GM12865 (cell line): ENCODE measurements around the gene CCDC50.

ENCODE experiments used
- DNase-seq: peaks from one replicate; pipeline ENCODE4 v3.0.0; 2010; ENCODE audit warnings: low read depth
- H3K4me3 ChIP-seq: 2 replicates; pipeline ENCODE4 v1.5.1; 2011; ENCODE audit warnings: mild to moderate bottlenecking, low read depth, low read length, control low read depth
- CTCF ChIP-seq: IDR thresholded peaks from 2 replicates; pipeline ENCODE4 v1.5.1; 2011; ENCODE audit warnings: low read length, control low read depth, low read depth, inconsistent platforms; ENCODE audit not compliant: insufficient read depth; ENCODE audit errors: missing control alignments

Gene CCDC50

GRCh38 chr3:191414732-191415131, 85.5 kb downstream of the CCDC50 start:
- DNase-seq = no peak
- TF ChIP-seq CTCF = no peak
- H3K4me3 ChIP-seq = no peak overlapping the region

GRCh38 chr3:191415566-191415965, 86.4 kb downstream of the CCDC50 start:
- no peak for DNase-seq
- no peak for TF ChIP-seq CTCF
- H3K4me3 ChIP-seq = no peak overlapping the region

- H3K4me3 ChIP-seq = no peak overlapping the region
- no peak for TF ChIP-seq CTCF
- DNase-seq = no peak
Measured at GRCh38 chr3:191417457-191417729, 88.2 kb downstream of the CCDC50 start.

GRCh38 chr3:191420771-191421170, 91.6 kb downstream of the CCDC50 start:
- no peak overlapping the region for H3K4me3 ChIP-seq
- TF ChIP-seq CTCF = no peak
- no peak for DNase-seq

- no peak overlapping the region for H3K4me3 ChIP-seq
- DNase-seq = no peak
- TF ChIP-seq CTCF = no peak
Measured at GRCh38 chr3:191424881-191425280, 95.7 kb downstream of the CCDC50 start.

- no peak for DNase-seq
- TF ChIP-seq CTCF = no peak
- no peak overlapping the region for H3K4me3 ChIP-seq
Measured at GRCh38 chr3:191425322-191425734, 96.1 kb downstream of the CCDC50 start.

GRCh38 chr3:191426311-191426710, 97.1 kb downstream of the CCDC50 start:
- DNase-seq = no peak
- no peak for TF ChIP-seq CTCF
- no peak overlapping the region for H3K4me3 ChIP-seq
